GM18498 (cell line): Measurements from ENCODE around the gene NFKB2.

ENCODE experiments used
- ATAC-seq: cut with Tn5 transposase; IDR thresholded peaks from one replicate; pipeline ENCODE4 v1.9.1; 2021; ENCODE audit warnings: mild to moderate bottlenecking, moderate library complexity; ENCODE audit not compliant: unreplicated experiment

The NFKB2 gene

DNA sequence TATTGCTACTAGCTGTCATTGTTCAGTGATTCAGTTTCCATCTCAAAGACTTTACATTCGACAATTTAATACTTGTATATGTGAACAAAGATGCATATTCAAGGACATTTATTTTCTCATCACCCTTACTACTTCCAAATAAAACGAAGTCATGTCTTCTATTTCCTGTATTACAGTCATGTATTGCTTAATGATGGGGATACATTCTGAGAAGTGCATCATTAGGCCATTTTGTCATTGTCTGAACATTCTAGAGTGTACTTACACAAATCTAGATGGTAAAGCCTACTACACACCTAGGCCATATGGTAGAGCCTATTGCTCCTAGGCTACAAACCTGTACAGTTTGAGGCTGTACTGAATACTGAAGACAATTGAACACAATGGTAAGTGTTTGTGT, 49.3 kb downstream of the NFKB2 start:
- no peak for ATAC-seq

DNA sequence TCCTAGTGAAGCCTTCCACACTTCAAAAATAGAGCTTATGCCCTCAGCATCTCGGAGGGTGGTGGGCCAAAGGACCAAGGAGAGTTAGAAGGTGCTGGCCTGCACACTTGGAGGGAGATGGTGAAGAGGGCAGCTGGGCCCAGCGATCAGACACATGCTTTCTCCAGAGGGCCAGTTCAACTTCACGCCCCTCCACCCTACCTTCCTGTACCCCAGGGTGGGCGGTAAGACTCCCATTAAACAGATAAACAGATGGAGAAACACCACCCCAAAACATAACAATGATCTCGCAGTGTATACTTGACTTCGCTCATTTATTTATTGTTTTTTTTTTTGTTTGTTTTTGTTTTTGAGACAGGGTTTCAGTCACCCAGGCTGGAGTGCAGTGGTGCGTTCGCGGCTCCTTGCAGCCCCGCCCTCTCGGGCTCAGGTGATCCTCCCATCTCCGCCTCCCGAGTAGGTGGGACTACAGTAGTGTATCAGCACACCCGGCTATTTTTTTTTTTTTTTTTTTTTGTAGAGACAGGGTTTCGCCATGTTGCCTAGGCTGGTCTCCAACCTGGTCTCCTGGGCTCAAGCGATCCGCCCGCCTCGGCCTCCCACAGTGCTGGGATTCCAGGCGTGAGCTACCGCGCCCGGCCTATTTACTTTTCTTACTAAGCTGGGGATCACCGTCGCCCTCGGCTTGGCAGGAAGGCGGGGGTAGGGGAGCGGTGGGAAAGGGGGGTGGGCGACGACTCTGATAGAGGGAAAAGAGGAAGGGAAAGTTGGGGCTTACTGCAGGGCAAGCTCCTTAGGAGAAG, 54.0 kb downstream of the NFKB2 start:
- peak; percentile 53 for ATAC-seq

DNA sequence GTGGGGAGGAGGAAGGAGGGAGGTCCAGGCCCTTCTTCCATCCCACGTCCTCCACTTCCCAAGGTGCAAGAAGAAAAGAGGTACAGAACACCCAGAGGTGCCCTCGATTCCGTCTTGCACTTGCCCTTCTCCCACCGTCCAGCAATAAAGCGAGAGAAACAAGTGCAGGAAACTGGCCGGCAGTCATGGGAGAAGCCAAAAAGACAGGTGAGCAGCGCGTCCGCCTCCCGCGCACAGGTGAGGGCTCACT, 54.5 kb downstream of the NFKB2 start:
- ATAC-seq: no peak

DNA sequence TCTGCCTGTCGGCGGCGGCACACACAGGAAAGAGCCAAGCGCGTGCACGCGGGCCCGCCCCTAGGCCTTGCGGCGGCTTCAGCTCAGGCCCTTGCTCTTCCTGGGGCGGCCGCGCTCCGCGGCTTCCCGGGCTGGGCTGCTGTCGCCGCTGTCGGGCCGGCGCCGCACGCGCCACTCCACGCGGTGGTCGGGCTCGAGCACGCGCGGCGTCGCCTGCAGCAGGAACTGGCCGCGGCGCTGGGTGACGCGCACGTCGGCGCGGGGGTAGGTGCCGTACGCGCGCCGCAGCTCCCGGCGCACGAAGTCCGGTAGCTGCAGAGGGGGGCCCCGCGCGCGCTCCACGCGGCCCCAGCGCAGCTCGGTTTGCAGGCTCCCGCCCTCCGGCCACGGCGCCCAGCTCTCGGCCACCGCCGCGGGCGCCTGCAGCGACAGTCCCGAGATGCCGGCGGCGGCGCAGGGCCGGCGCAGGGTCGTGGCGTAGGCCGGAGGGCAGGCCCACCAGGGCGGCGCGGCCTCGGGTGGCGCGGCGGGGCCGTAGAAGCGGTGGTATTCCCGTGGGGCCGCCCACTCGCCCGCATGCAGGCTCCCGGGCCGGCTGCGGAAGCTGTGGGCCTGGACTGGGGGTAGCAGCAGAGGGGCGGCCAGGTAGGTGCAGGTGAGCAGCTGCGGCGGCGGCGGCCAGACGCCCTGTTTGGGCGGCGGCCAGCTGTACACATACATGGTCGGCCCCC, 55.0 kb downstream of the NFKB2 start:
- ATAC-seq: peak; percentile 81

DNA sequence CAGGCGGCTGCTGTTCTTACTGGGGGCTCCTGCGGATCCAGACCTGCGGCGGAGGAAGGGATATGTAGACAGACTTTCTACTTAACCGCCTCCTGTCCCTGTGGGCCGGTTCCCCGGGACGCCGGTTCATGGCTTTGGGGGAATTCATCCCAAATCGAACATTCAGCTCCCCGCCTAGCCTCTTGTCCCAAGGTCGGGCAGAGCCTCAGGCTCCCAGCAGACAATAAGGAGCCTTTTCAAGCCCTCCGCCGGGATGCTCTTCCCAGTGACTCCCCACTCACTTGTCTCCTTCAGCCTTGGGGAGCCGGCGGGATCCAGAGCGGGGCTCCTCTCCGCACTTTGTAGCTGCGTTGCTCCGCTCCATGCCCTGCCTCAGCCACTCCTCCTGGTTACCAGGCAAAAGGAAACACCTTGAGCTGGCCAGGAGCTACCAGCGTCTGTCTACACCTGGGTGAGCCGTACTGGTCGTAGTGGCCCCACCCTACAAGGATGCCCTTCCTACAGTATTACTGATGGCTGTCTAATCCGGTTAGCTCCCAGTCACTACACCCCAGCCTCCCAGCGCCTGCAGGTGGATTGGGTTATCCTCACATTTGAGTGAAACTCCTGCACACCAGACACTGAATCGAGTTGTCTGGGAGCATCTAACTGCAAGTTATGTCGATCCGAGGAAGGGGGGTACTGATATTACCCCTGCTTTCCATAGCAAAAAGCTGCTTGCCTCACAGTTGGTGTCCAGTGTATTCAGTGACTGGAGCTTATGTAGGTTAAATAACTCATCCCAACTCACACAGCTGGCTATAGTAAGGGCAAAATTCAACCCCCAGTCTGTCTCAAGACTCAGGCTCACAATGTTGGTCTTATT, 55.8 kb downstream of the NFKB2 start, which contains the start of gene C10orf95:
TSS of gene C10orf95 (minus strand) at position 439 of the 865 bp plus-strand sequence. CDS start 450 bp downstream, outside the sequence.
- no peak for ATAC-seq
